ENCODE results near the gene UBA6.
"Not testable (repeated sequence)": the region's sequence is repeated elsewhere in the genome, so short reads cannot be mapped to it uniquely, and the experiment has no call there.

The UBA6 gene

GRCh38 chr4:67684839-67685531 is 16.0 kb downstream of the UBA6 start:
- H3K9ac ChIP-seq (ENCODE audit: low read length) = no peak overlapping the region
- no peaks in the 10 kb centered on the region for H3K4me1 ChIP-seq (ENCODE audit: control insufficient read depth, insufficient read depth, low read length)
- no peaks in the 10 kb centered on the region for H3K27me3 ChIP-seq (ENCODE audit: control insufficient read depth, insufficient read depth, low read length)
- H3K4me3 ChIP-seq (ENCODE audit: low read length) = no peak overlapping the region
- no peak overlapping the region for H3K27ac ChIP-seq (ENCODE audit: low read depth, low read length)
- H3K36me3 ChIP-seq (ENCODE audit: control insufficient read depth, insufficient read depth, low read length) = no peaks in the 10 kb centered on the region

- Histone ChIP-seq H3K36me3 (ENCODE audit: control insufficient read depth, insufficient read depth, low read length) (no peaks in the 10 kb centered on the region), H3K27me3 (ENCODE audit: control insufficient read depth, insufficient read depth, low read length) (no peaks in the 10 kb centered on the region), H3K4me3 (ENCODE audit: low read length) (no peak overlapping the region)
These were observed 18.7 kb downstream of the UBA6 start for GRCh38 chr4:67682266-67682665.

GRCh38 chr4:67680581-67681222 is 20.3 kb downstream of the UBA6 start:
- H3K36me3 ChIP-seq (ENCODE audit: control insufficient read depth, insufficient read depth, low read length) = peaks cover 4% of the 10 kb centered on the region

More at GRCh38 chr4:67682266-67682665, 18.7 kb downstream of the UBA6 start:
- Histone ChIP-seq H3K4me1 (ENCODE audit: control insufficient read depth, insufficient read depth, low read length) (no peaks in the 10 kb centered on the region), H3K9ac (ENCODE audit: low read length) (no peak overlapping the region), H3K27ac (ENCODE audit: low read depth, low read length) (no peak overlapping the region)

GRCh38 chr4:67678612-67679011 is 22.3 kb downstream of the UBA6 start:
- no peak overlapping the region for H3K27ac ChIP-seq (ENCODE audit: low read depth, low read length)
- H3K4me3 ChIP-seq (ENCODE audit: low read length) = no peak overlapping the region
- peaks cover 7% of the 10 kb centered on the region for H3K36me3 ChIP-seq (ENCODE audit: control insufficient read depth, insufficient read depth, low read length)
- H3K27me3 ChIP-seq (ENCODE audit: control insufficient read depth, insufficient read depth, low read length) = no peaks in the 10 kb centered on the region
- no peak overlapping the region for H3K9ac ChIP-seq (ENCODE audit: low read length)
- no peaks in the 10 kb centered on the region for H3K4me1 ChIP-seq (ENCODE audit: control insufficient read depth, insufficient read depth, low read length)

More at GRCh38 chr4:67680581-67681222, 20.3 kb downstream of the UBA6 start:
- Histone ChIP-seq H3K4me3 (ENCODE audit: low read length) (no peak overlapping the region), H3K27me3 (ENCODE audit: control insufficient read depth, insufficient read depth, low read length) (no peaks in the 10 kb centered on the region), H3K9ac (ENCODE audit: low read length) (no peak overlapping the region), H3K27ac (ENCODE audit: low read depth, low read length) (no peak overlapping the region), H3K4me1 (ENCODE audit: control insufficient read depth, insufficient read depth, low read length) (no peaks in the 10 kb centered on the region)

GRCh38 chr4:67674098-67674497 is 26.9 kb downstream of the UBA6 start:
- H3K36me3 ChIP-seq (ENCODE audit: control insufficient read depth, insufficient read depth, low read length) = peaks cover 7% of the 10 kb centered on the region
- no peak overlapping the region for H3K27ac ChIP-seq (ENCODE audit: low read depth, low read length)
- H3K9ac ChIP-seq (ENCODE audit: low read length) = no peak overlapping the region
- H3K4me3 ChIP-seq (ENCODE audit: low read length) = no peak overlapping the region
- no peaks in the 10 kb centered on the region for H3K4me1 ChIP-seq (ENCODE audit: control insufficient read depth, insufficient read depth, low read length)
- H3K27me3 ChIP-seq (ENCODE audit: control insufficient read depth, insufficient read depth, low read length) = no peaks in the 10 kb centered on the region

GRCh38 chr4:67668315-67668714 is 32.6 kb downstream of the UBA6 start:
- Histone ChIP-seq H3K9ac (ENCODE audit: low read length) (no peak overlapping the region), H3K27me3 (ENCODE audit: control insufficient read depth, insufficient read depth, low read length) (no peaks in the 10 kb centered on the region), H3K4me3 (ENCODE audit: low read length) (no peak overlapping the region), H3K27ac (ENCODE audit: low read depth, low read length) (no peak overlapping the region), H3K36me3 (ENCODE audit: control insufficient read depth, insufficient read depth, low read length) (peaks cover 4% of the 10 kb centered on the region), H3K4me1 (ENCODE audit: control insufficient read depth, insufficient read depth, low read length) (no peaks in the 10 kb centered on the region)

GRCh38 chr4:67660418-67660817 is 40.5 kb downstream of the UBA6 start:
- H3K27ac ChIP-seq (ENCODE audit: low read depth, low read length) = no peak overlapping the region
- no peaks in the 10 kb centered on the region for H3K27me3 ChIP-seq (ENCODE audit: control insufficient read depth, insufficient read depth, low read length)
- no peak overlapping the region for H3K4me3 ChIP-seq (ENCODE audit: low read length)
- H3K4me1 ChIP-seq (ENCODE audit: control insufficient read depth, insufficient read depth, low read length) = no peaks in the 10 kb centered on the region
- H3K36me3 ChIP-seq (ENCODE audit: control insufficient read depth, insufficient read depth, low read length) = peaks cover 16% of the 10 kb centered on the region
- H3K9ac ChIP-seq (ENCODE audit: low read length) = no peak overlapping the region

GRCh38 chr4:67659065-67659464 is 41.9 kb downstream of the UBA6 start:
- H3K27me3 ChIP-seq (ENCODE audit: control insufficient read depth, insufficient read depth, low read length) = no peaks in the 10 kb centered on the region
- no peak overlapping the region for H3K27ac ChIP-seq (ENCODE audit: low read depth, low read length)
- no peak overlapping the region for H3K4me3 ChIP-seq (ENCODE audit: low read length)
- H3K4me1 ChIP-seq (ENCODE audit: control insufficient read depth, insufficient read depth, low read length) = no peaks in the 10 kb centered on the region
- peaks cover 16% of the 10 kb centered on the region for H3K36me3 ChIP-seq (ENCODE audit: control insufficient read depth, insufficient read depth, low read length)
- no peak overlapping the region for H3K9ac ChIP-seq (ENCODE audit: low read length)

- Histone ChIP-seq H3K4me3 (ENCODE audit: low read length) (no peak overlapping the region), H3K27me3 (ENCODE audit: control insufficient read depth, insufficient read depth, low read length) (no peaks in the 10 kb centered on the region), H3K27ac (ENCODE audit: low read depth, low read length) (no peak overlapping the region), H3K9ac (ENCODE audit: low read length) (no peak overlapping the region), H3K4me1 (ENCODE audit: control insufficient read depth, insufficient read depth, low read length) (no peaks in the 10 kb centered on the region), H3K36me3 (ENCODE audit: control insufficient read depth, insufficient read depth, low read length) (peaks cover 12% of the 10 kb centered on the region)
These were observed 42.7 kb downstream of the UBA6 start for GRCh38 chr4:67658302-67658701.

- no peak overlapping the region for H3K4me3 ChIP-seq (ENCODE audit: low read length)
These were observed 49.4 kb downstream of the UBA6 start for GRCh38 chr4:67651536-67651935.

GRCh38 chr4:67638136-67638535 is 62.8 kb downstream of the UBA6 start:
- Histone ChIP-seq H3K27me3 (ENCODE audit: control insufficient read depth, insufficient read depth, low read length) (no peaks in the 10 kb centered on the region), H3K36me3 (ENCODE audit: control insufficient read depth, insufficient read depth, low read length) (peaks cover 3% of the 10 kb centered on the region), H3K27ac (ENCODE audit: low read depth, low read length) (no peak overlapping the region), H3K4me3 (ENCODE audit: low read length) (no peak overlapping the region), H3K4me1 (ENCODE audit: control insufficient read depth, insufficient read depth, low read length) (no peaks in the 10 kb centered on the region), H3K9ac (ENCODE audit: low read length) (no peak overlapping the region)

More at GRCh38 chr4:67651536-67651935, 49.4 kb downstream of the UBA6 start:
- Histone ChIP-seq H3K27ac (ENCODE audit: low read depth, low read length) (no peak overlapping the region), H3K36me3 (ENCODE audit: control insufficient read depth, insufficient read depth, low read length) (peaks cover 3% of the 10 kb centered on the region), H3K9ac (ENCODE audit: low read length) (no peak overlapping the region), H3K4me1 (ENCODE audit: control insufficient read depth, insufficient read depth, low read length) (no peaks in the 10 kb centered on the region), H3K27me3 (ENCODE audit: control insufficient read depth, insufficient read depth, low read length) (no peaks in the 10 kb centered on the region)

- H3K36me3 ChIP-seq (ENCODE audit: control insufficient read depth, insufficient read depth, low read length) = not testable (repeated sequence)
These were observed 64.0 kb downstream of the UBA6 start for GRCh38 chr4:67636978-67637377.

GRCh38 chr4:67635331-67635730 is 65.6 kb downstream of the UBA6 start:
- no peak overlapping the region for H3K27ac ChIP-seq (ENCODE audit: low read depth, low read length)
- H3K36me3 ChIP-seq (ENCODE audit: control insufficient read depth, insufficient read depth, low read length) = peaks cover 3% of the 10 kb centered on the region
- no peaks in the 10 kb centered on the region for H3K27me3 ChIP-seq (ENCODE audit: control insufficient read depth, insufficient read depth, low read length)
- no peaks in the 10 kb centered on the region for H3K4me1 ChIP-seq (ENCODE audit: control insufficient read depth, insufficient read depth, low read length)
- H3K9ac ChIP-seq (ENCODE audit: low read length) = no peak overlapping the region
- no peak overlapping the region for H3K4me3 ChIP-seq (ENCODE audit: low read length)

More at GRCh38 chr4:67636978-67637377, 64.0 kb downstream of the UBA6 start:
- not testable (repeated sequence) for H3K4me1 ChIP-seq (ENCODE audit: control insufficient read depth, insufficient read depth, low read length); H3K9ac ChIP-seq (ENCODE audit: low read length); H3K4me3 ChIP-seq (ENCODE audit: low read length); H3K27me3 ChIP-seq (ENCODE audit: control insufficient read depth, insufficient read depth, low read length); H3K27ac ChIP-seq (ENCODE audit: low read depth, low read length)

All from rectal smooth muscle tissue (tissue), 1 donor.